ENCODE data around the gene ENPP4. TPM values are rescaled to one million over a fixed set of nuclear protein-coding genes. Genes with fewer than 3 reads are reported as not detected.

Gene ENPP4
- total RNA-seq, 4 donors from 2014 or later = 1.9 to 7.2 (median 4.5) TPM

DNA sequence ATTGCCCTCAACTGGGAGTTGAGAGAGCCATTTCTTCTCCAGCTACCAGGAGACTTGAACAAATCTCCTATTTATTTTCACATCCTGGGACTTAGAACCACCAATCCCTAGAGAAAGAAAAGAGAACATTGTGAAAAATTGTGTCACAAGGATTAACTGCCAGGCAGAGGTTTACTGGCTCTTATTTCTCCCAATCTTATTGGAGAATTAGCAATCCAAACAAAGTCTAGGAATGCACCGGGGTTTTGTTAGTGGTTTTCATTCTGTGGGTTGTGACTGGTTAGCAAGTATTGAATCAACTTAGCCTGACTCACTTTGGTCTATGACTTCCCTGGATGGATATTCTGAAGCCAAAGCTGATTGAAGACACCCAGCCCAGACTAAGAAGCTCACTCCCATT, 62.2 kb downstream of the ENPP4 start:
- no peak for DNase-seq (ENCODE audit: low spot score in 2 of 2)
- intact Hi-C loops (cut with DNase I; ENCODE audit: low total_unique reads) = no loop called here
- H3K4me3 ChIP-seq (ENCODE audit: low read depth, poor library complexity, severe bottlenecking) = no peak overlapping the region
- WGBS, 2 donors = 74 to 82% methylated on average over 1 of the region's 1 CpG
- TF ChIP-seq, protein P1, sequence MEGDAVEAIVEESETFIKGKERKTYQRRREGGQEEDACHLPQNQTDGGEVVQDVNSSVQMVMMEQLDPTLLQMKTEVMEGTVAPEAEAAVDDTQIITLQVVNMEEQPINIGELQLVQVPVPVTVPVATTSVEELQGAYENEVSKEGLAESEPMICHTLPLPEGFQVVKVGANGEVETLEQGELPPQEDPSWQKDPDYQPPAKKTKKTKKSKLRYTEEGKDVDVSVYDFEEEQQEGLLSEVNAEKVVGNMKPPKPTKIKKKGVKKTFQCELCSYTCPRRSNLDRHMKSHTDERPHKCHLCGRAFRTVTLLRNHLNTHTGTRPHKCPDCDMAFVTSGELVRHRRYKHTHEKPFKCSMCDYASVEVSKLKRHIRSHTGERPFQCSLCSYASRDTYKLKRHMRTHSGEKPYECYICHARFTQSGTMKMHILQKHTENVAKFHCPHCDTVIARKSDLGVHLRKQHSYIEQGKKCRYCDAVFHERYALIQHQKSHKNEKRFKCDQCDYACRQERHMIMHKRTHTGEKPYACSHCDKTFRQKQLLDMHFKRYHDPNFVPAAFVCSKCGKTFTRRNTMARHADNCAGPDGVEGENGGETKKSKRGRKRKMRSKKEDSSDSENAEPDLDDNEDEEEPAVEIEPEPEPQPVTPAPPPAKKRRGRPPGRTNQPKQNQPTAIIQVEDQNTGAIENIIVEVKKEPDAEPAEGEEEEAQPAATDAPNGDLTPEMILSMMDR (IDR thresholded peaks at IDR 0.05) = no peak
- TF ChIP-seq POLR2A (IDR thresholded peaks at IDR 0.05) = no peak

Other genes starting within 250 kb of the ENPP4 start
- gene CLIC5, start 114.1 kb upstream of the ENPP4 start, total RNA-seq = 1 to 10 TPM; 1.2 to 1.9 (median 1.4) TPM
- gene ENPP5, start 41.0 kb downstream of the ENPP4 start, total RNA-seq = 1 to 10 TPM in 2 of 4 donors, under 1 TPM in 2; 0.34 to 4.9 (median 2.2) TPM